HEK293 (cell line): Measurements from ENCODE around the gene MBD5.

Experiments
- CTCF ChIP-seq: fragments of 450-650 bp; formaldehyde crosslinking; IDR thresholded peaks from 2 replicates; pipeline ENCODE4 v1.5.1; 2016; ENCODE audit warnings: missing biosample characterization, missing genetic modification characterization
- ZNF138 ChIP-seq: fragments of 450-650 bp; formaldehyde crosslinking; IDR thresholded peaks from 2 replicates; pipeline ENCODE4 v1.5.1; 2016; ENCODE audit warnings: missing biosample characterization, missing genetic modification characterization, borderline replicate concordance
- ZNF280D ChIP-seq: fragments of 450-650 bp; formaldehyde crosslinking; IDR thresholded peaks from 2 replicates; pipeline ENCODE4 v1.5.1; 2016; ENCODE audit warnings: missing biosample characterization, missing genetic modification characterization
- ZNF426 ChIP-seq: fragments of 450-650 bp; formaldehyde crosslinking; IDR thresholded peaks from 2 replicates; pipeline ENCODE4 v1.5.1; 2017; ENCODE audit warnings: missing biosample characterization, missing genetic modification characterization, mild to moderate bottlenecking, inconsistent platforms, moderate library complexity
- ZNF660 ChIP-seq: fragments of 450-650 bp; IDR thresholded peaks from 2 replicates; pipeline ENCODE4 v1.5.1; 2018; ENCODE audit warnings: missing biosample characterization, mild to moderate bottlenecking, missing genetic modification characterization

GRCh38 chr2:148052687-148053086 lies 31.8 kb downstream of the MBD5 start:
- TF ChIP-seq CTCF (tag by site-specific recombination) (no peak), ZNF280D (tag by site-specific recombination) (no peak), ZNF138 (no peak), ZNF660 (tag by site-specific recombination) (no peak), ZNF426 (no peak)
